Progenitor cell of endocrine pancreas (in vitro differentiated cells): ENCODE data around the gene BCAN. TPM values are rescaled to one million over a fixed set of nuclear protein-coding genes. Genes with fewer than 3 reads are reported as not detected.

ENCODE experiments used
- DNase-seq: peaks from one replicate; pipeline ENCODE4 v3.0.0; 2021; ENCODE audit warnings: low spot score; ENCODE audit not compliant: unreplicated experiment
- H3K27ac Mint-ChIP-seq: 2 replicates; pipeline ENCODE4 v1.8.0; 2021; ENCODE audit warnings: mild to moderate bottlenecking, moderate library complexity, mixed read lengths
- H3K27me3 Mint-ChIP-seq: 2 replicates; pipeline ENCODE4 v1.8.0; 2021; ENCODE audit warnings: mixed read lengths
- H3K36me3 Mint-ChIP-seq: 2 replicates; pipeline ENCODE4 v1.8.0; 2022; ENCODE audit warnings: mixed read lengths; ENCODE audit not compliant: insufficient read depth
- H3K4me1 Mint-ChIP-seq: 2 replicates; pipeline ENCODE4 v1.8.0; 2021; ENCODE audit warnings: low read depth, mixed read lengths
- H3K4me3 Mint-ChIP-seq: 2 replicates; pipeline ENCODE4 v1.8.0; 2021; ENCODE audit warnings: low read depth, mild to moderate bottlenecking, moderate library complexity, mixed read lengths
- H3K9me3 Mint-ChIP-seq: 2 replicates; pipeline ENCODE4 v1.8.0; 2021; ENCODE audit warnings: low read depth, mixed read lengths
- CTCF ChIP-seq: fragments of 200-600 bp; sonication (generic); IDR thresholded peaks from one replicate; pipeline ENCODE4 v1.5.0; 2021; ENCODE audit warnings: antibody characterized with exemption, mild to moderate bottlenecking; ENCODE audit not compliant: unreplicated experiment
- total RNA-seq: library from RNA; stranded (reverse); gene quantifications from 2 replicates; pipeline ENCODE4 v1.2.1, GENCODE V29; 2021

BCAN gene
- total RNA-seq, 1 donor from 2014 or later = not detected

- Mint-ChIP-seq H3K36me3 (no peaks in the 10 kb centered on the region), H3K9me3 (no peaks in the 10 kb centered on the region), H3K27ac (peak overlapping the region; percentile 62), H3K4me1 (peaks cover 3% of the 10 kb centered on the region), H3K4me3 (peak overlapping the region; percentile 60), H3K27me3 (peaks cover 88% of the 10 kb centered on the region)
- no peak for DNase-seq
- TF ChIP-seq CTCF = no peak
Observed at GRCh38 chr1:156642265-156643048, 540 bp downstream of the BCAN start.

- no peak for TF ChIP-seq CTCF
- H3K9me3 Mint-ChIP-seq = no peaks in the 10 kb centered on the region
- H3K4me3 Mint-ChIP-seq = peak overlapping the region; percentile 60
- no peak overlapping the region for H3K27ac Mint-ChIP-seq
- H3K36me3 Mint-ChIP-seq = no peaks in the 10 kb centered on the region
- peaks cover 91% of the 10 kb centered on the region for H3K27me3 Mint-ChIP-seq
- no peak for DNase-seq
- peaks cover 3% of the 10 kb centered on the region for H3K4me1 Mint-ChIP-seq
Observed at GRCh38 chr1:156643049-156643777, 1.3 kb downstream of the BCAN start.

GRCh38 chr1:156643778-156644092 is 1.8 kb downstream of the BCAN start:
- Mint-ChIP-seq H3K27me3 (peaks cover 91% of the 10 kb centered on the region), H3K4me3 (no peak overlapping the region), H3K27ac (no peak overlapping the region), H3K36me3 (no peaks in the 10 kb centered on the region), H3K4me1 (peaks cover 3% of the 10 kb centered on the region), H3K9me3 (no peaks in the 10 kb centered on the region)
- no peak for DNase-seq
- no peak for TF ChIP-seq CTCF

DNA sequence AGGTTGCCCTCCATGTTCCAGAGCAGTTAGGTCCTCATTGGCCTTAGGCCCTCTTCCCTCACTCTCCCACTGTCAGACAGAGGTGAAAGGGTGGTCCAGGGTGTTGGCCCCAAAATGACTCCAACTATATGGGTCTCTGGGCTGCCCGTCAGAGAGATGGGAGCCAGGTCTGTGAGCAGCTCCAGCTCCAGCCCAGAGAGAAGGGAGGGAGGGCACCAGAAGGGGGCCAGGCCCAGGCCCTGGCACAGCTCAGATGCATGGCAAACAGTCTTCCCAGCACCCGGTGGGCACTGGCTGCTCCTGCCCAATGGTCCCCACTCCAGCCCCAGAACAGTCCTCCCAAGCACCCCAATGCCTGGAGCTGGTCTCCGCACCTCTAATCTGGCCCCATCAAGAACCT is 2.2 kb downstream of the BCAN start:
- no peaks in the 10 kb centered on the region for H3K36me3 Mint-ChIP-seq
- no peak overlapping the region for H3K4me3 Mint-ChIP-seq
- H3K9me3 Mint-ChIP-seq = no peaks in the 10 kb centered on the region
- peaks cover 91% of the 10 kb centered on the region for H3K27me3 Mint-ChIP-seq
- H3K27ac Mint-ChIP-seq = no peak overlapping the region
- no peak for TF ChIP-seq CTCF
- peaks cover 3% of the 10 kb centered on the region for H3K4me1 Mint-ChIP-seq
- DNase-seq = no peak

DNA sequence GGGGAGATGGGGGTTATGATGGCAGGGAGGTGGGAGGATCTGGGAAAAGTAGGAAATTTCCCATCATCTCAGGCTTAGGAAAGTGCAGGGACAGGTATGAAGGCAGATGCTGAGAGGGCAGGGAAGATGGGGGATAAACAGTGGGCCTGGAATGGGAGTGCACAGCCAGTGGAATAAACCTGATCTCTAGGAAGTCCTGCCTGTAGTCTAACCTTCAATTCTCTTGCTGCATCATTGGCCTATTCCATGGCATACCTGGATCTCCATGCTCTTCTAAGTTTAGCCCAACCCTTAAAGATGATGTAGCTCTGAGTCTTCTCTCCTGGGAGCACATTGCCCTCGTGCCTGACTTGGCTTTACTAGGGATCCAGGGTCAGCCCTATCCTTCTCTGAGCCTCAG is 2.7 kb downstream of the BCAN start:
- Mint-ChIP-seq H3K27me3 (peaks cover 90% of the 10 kb centered on the region), H3K4me3 (no peak overlapping the region), H3K4me1 (peaks cover 3% of the 10 kb centered on the region), H3K9me3 (no peaks in the 10 kb centered on the region), H3K36me3 (no peaks in the 10 kb centered on the region), H3K27ac (peak overlapping the region; percentile 24)
- no peak for DNase-seq
- TF ChIP-seq CTCF = no peak
